ENCODE results near the gene YAP1. TPM values are rescaled to one million over a fixed set of nuclear protein-coding genes. Genes with fewer than 3 reads are reported as not detected.

YAP1 gene
- total RNA-seq, 1 experiment from 2014 or later = 57.5 TPM

DNA sequence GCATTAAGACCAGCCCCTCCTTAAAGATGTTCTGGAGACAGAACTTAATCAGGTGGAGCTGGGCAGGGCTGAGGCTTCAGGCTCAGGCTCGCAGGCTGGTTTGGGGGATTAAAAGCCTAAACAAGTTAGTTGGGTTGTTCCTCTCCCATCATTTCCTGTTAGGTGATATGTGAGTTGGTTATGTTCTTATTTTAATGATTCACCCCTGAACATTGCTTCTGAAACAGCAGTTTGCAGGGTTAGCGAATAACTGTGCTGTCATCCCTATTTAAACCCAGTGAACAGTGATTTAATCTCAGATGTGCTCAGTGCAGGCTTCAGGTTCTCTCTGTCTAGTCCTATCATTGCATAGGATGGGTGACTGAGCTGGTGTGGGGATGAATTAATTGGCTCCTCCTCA is 159.7 kb downstream of the YAP1 start:
- BruUV-seq (replicated peaks) = no TSS peak
- Mint-ChIP-seq H3K36me3 (ENCODE audit: insufficient read depth, unreplicated experiment) (peaks cover 16% of the 10 kb centered on the region), H3K27ac (ENCODE audit: unreplicated experiment) (no peak overlapping the region), H3K27me3 (ENCODE audit: unreplicated experiment) (no peaks in the 10 kb centered on the region), H3K4me1 (ENCODE audit: low read depth, unreplicated experiment) (peaks cover 35% of the 10 kb centered on the region), H3K4me3 (ENCODE audit: low read depth, unreplicated experiment) (no peak overlapping the region), H3K9me3 (ENCODE audit: low read depth, unreplicated experiment) (no peaks in the 10 kb centered on the region)
- no peak for DNase-seq
- no peak for TF ChIP-seq CTCF (IDR thresholded peaks at IDR 0.05; ENCODE audit: unreplicated experiment)
- CTCF ChIA-PET = interaction anchor here (2.4 to 3.2 kb wide), 2 partner anchors 9 to 262 kb away, joined by 7 to 14 read pairs; no protein-coding TSS in a partner anchor
- intact Hi-C loops (cut with micrococcal nuclease; ENCODE audit: unreplicated experiment) = loop anchor here (2.0 to 10.0 kb wide), 2 partner anchors 259 to 405 kb away; no protein-coding TSS in a partner anchor

DNA sequence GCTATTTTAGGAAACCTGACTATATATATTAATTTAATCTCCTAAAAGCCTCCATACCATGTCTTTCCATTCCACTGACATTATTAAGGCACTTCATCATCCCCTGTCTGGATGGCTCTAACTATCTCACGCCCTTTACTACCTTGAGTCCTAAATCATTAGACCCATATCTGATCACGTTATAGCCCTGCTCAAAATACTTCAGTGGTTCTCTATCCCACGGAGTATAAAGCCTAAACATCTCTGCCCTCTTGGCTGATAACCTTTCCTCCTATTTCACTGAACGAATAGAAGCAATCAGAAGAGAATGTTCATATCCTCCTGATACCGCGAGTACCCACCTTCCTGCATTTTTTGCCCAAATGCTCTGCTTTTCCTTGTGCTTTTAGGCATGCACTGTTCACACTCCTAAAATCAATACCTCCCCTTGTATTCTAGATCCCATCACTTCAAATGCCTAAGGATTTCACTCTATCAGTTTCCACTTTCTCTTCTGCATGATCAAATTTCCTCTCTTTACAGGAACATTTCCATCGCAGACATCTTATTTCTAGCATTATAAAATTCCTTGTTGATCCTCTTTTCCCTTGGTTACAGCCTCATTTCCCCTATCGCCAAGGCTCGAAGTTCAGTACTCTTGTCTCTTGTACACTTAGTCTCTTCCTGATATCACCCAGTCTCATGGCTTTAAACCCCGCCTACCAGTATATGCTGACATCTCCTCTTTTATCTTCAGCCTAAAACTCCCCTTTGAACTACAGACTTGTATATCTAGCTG is 162.0 kb downstream of the YAP1 start:
- H3K36me3 Mint-ChIP-seq (ENCODE audit: insufficient read depth, unreplicated experiment) = peaks cover 16% of the 10 kb centered on the region
- H3K4me3 Mint-ChIP-seq (ENCODE audit: low read depth, unreplicated experiment) = no peak overlapping the region
- peak overlapping the region; percentile 27 for H3K27ac Mint-ChIP-seq (ENCODE audit: unreplicated experiment)
- no peak for TF ChIP-seq CTCF (IDR thresholded peaks at IDR 0.05; ENCODE audit: unreplicated experiment)
- BruUV-seq (replicated peaks) = no TSS peak
- intact Hi-C loops (cut with micrococcal nuclease; ENCODE audit: unreplicated experiment) = no loop called here
- H3K9me3 Mint-ChIP-seq (ENCODE audit: low read depth, unreplicated experiment) = no peaks in the 10 kb centered on the region
- no peaks in the 10 kb centered on the region for H3K27me3 Mint-ChIP-seq (ENCODE audit: unreplicated experiment)
- H3K4me1 Mint-ChIP-seq (ENCODE audit: low read depth, unreplicated experiment) = peaks cover 54% of the 10 kb centered on the region
- CTCF ChIA-PET = no interaction called here
- no peak for DNase-seq

DNA sequence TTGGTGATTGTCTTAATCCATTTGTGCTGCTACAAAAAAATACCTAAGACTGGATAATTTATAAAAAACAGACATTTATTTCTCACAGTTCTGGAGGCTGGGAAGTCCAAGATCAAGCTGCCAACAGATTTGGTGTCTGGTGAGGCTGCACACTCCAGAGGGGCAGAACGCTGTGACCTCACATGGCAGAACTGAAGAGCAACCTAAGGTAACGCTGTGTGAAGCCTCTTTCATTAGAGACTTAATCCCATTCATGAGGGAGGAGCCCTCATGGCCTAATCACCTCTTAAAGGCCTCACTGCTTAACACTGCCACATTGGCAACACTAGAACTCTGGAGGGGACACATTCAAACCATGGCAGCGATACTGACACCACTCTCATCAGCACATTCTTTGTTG is 164.4 kb downstream of the YAP1 start:
- CTCF ChIA-PET = no interaction called here
- Mint-ChIP-seq H3K27me3 (ENCODE audit: unreplicated experiment) (no peaks in the 10 kb centered on the region), H3K27ac (ENCODE audit: unreplicated experiment) (no peak overlapping the region), H3K4me1 (ENCODE audit: low read depth, unreplicated experiment) (peaks cover 44% of the 10 kb centered on the region), H3K4me3 (ENCODE audit: low read depth, unreplicated experiment) (no peak overlapping the region), H3K9me3 (ENCODE audit: low read depth, unreplicated experiment) (no peaks in the 10 kb centered on the region), H3K36me3 (ENCODE audit: insufficient read depth, unreplicated experiment) (peaks cover 3% of the 10 kb centered on the region)
- intact Hi-C loops (cut with micrococcal nuclease; ENCODE audit: unreplicated experiment) = loop anchor here (5.0 kb wide), 1 partner anchor 97 kb away; no protein-coding TSS in a partner anchor
- no TSS peak for BruUV-seq (replicated peaks)
- DNase-seq = no peak
- TF ChIP-seq CTCF (IDR thresholded peaks at IDR 0.05; ENCODE audit: unreplicated experiment) = no peak

DNA sequence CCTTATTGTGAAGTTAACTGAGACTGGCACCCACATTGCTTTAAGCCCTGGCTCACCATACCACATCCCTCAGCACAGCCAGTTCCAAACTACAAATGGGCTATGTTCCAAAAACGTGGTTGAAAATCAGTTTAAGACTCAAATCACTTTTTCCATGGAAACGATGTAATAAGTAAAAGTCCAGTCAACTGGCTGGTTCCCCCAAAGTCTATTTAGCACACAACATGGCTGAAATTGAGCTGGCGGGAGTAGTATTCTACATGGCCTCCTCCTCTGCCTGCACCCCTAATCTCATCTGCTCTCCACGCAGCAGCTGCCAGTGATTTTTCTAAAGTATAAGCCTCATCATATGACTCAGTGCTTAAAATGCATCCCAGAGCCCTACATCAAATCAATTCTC is 166.1 kb downstream of the YAP1 start:
- Mint-ChIP-seq H3K27ac (ENCODE audit: unreplicated experiment) (peak overlapping the region; percentile 27), H3K36me3 (ENCODE audit: insufficient read depth, unreplicated experiment) (peaks cover 6% of the 10 kb centered on the region), H3K27me3 (ENCODE audit: unreplicated experiment) (no peaks in the 10 kb centered on the region), H3K9me3 (ENCODE audit: low read depth, unreplicated experiment) (no peaks in the 10 kb centered on the region), H3K4me1 (ENCODE audit: low read depth, unreplicated experiment) (peaks cover 56% of the 10 kb centered on the region), H3K4me3 (ENCODE audit: low read depth, unreplicated experiment) (no peak overlapping the region)
- no TSS peak for BruUV-seq (replicated peaks)
- no peak for TF ChIP-seq CTCF (IDR thresholded peaks at IDR 0.05; ENCODE audit: unreplicated experiment)
- DNase-seq = no peak
- intact Hi-C loops (cut with micrococcal nuclease; ENCODE audit: unreplicated experiment) = loop anchor here (5.0 kb wide), 1 partner anchor 99 kb away; no protein-coding TSS in a partner anchor
- CTCF ChIA-PET = no interaction called here

Data from Calu3 (cell line).